ENCODE results near the gene CEP112. TPM values are rescaled to one million over a fixed set of nuclear protein-coding genes. Genes with fewer than 3 reads are reported as not detected.

Gene CEP112
- 1 to 10 TPM; 1.6 to 3.1 TPM for polyA plus RNA-seq

- H3K27me3 ChIP-seq (ENCODE audit: control insufficient read depth in 1 of 2, insufficient read depth in 2 of 2, low read length in 2 of 2), result no peaks in the 10 kb centered on the region
- H3K9me3 ChIP-seq (ENCODE audit: control insufficient read depth in 2 of 2, insufficient read depth in 1 of 2, low read depth in 1 of 2, low read length in 1 of 2), result no peaks in the 10 kb centered on the region
- WGBS, 2 donors, result 0 to 1% methylated on average over 62 to 83 of the region's 83 CpGs
- H3K4me3 ChIP-seq (ENCODE audit: low read depth in 1 of 2, low read length in 2 of 2), result peak within 1 kb of the TSS; percentile 74 to 82
- peak within 1 kb of the TSS; percentile 23 to 77 for H3K27ac ChIP-seq (ENCODE audit: low read depth in 2 of 2, low read length in 1 of 2)
- H3K36me3 ChIP-seq (ENCODE audit: control insufficient read depth in 2 of 2, insufficient read depth in 2 of 2, low read length in 1 of 2), result no peaks in the 10 kb centered on the region
- peaks cover 0 to 4% of the 10 kb centered on the region in 2 donors for H3K4me1 ChIP-seq (ENCODE audit: control insufficient read depth in 2 of 2, insufficient read depth in 2 of 2, low read length in 1 of 2)
Measured at GRCh38 chr17:66191593-66192377, at the start of gene CEP112. Gene CEP112, minus strand, starts transcription at chr17:66192133.

GRCh38 chr17:66240630-66241029 lies 48.7 kb upstream of the CEP112 start:
- H3K4me3 ChIP-seq (ENCODE audit: low read depth in 1 of 2, low read length in 2 of 2), result no peak overlapping the region
- H3K4me1 ChIP-seq (ENCODE audit: control insufficient read depth in 2 of 2, insufficient read depth in 2 of 2, low read length in 1 of 2), result no peaks in the 10 kb centered on the region
- no peaks in the 10 kb centered on the region for H3K9me3 ChIP-seq (ENCODE audit: control insufficient read depth in 2 of 2, insufficient read depth in 1 of 2, low read depth in 1 of 2, low read length in 1 of 2)
- no peaks in the 10 kb centered on the region for H3K36me3 ChIP-seq (ENCODE audit: control insufficient read depth in 2 of 2, insufficient read depth in 2 of 2, low read length in 1 of 2)
- H3K27ac ChIP-seq (ENCODE audit: low read depth in 2 of 2, low read length in 1 of 2), result no peak overlapping the region
- WGBS, 2 donors, result 61 to 68% methylated on average over 3 of the region's 3 CpGs
- H3K27me3 ChIP-seq (ENCODE audit: control insufficient read depth in 1 of 2, insufficient read depth in 2 of 2, low read length in 2 of 2), result no peaks in the 10 kb centered on the region

- H3K27ac ChIP-seq (ENCODE audit: low read depth in 2 of 2, low read length in 1 of 2), result no peak overlapping the region
- H3K36me3 ChIP-seq (ENCODE audit: control insufficient read depth in 2 of 2, insufficient read depth in 2 of 2, low read length in 1 of 2), result no peaks in the 10 kb centered on the region
- no peaks in the 10 kb centered on the region for H3K9me3 ChIP-seq (ENCODE audit: control insufficient read depth in 2 of 2, insufficient read depth in 1 of 2, low read depth in 1 of 2, low read length in 1 of 2)
- no peaks in the 10 kb centered on the region for H3K4me1 ChIP-seq (ENCODE audit: control insufficient read depth in 2 of 2, insufficient read depth in 2 of 2, low read length in 1 of 2)
- no peak overlapping the region for H3K4me3 ChIP-seq (ENCODE audit: low read depth in 1 of 2, low read length in 2 of 2)
- WGBS, 2 donors, result 88 to 90% methylated on average over 6 of the region's 6 CpGs
- H3K27me3 ChIP-seq (ENCODE audit: control insufficient read depth in 1 of 2, insufficient read depth in 2 of 2, low read length in 2 of 2), result no peaks in the 10 kb centered on the region
Measured at GRCh38 chr17:66240013-66240412, 48.1 kb upstream of the CEP112 start.

GRCh38 chr17:66235377-66235994 lies 43.6 kb upstream of the CEP112 start:
- 73 to 94% methylated on average over 3 of the region's 3 CpGs for WGBS, 2 donors
- Histone ChIP-seq H3K9me3 (ENCODE audit: control insufficient read depth in 2 of 2, insufficient read depth in 1 of 2, low read depth in 1 of 2, low read length in 1 of 2) (no peaks in the 10 kb centered on the region), H3K27ac (ENCODE audit: low read depth in 2 of 2, low read length in 1 of 2) (no peak overlapping the region), H3K27me3 (ENCODE audit: control insufficient read depth in 1 of 2, insufficient read depth in 2 of 2, low read length in 2 of 2) (no peaks in the 10 kb centered on the region), H3K36me3 (ENCODE audit: control insufficient read depth in 2 of 2, insufficient read depth in 2 of 2, low read length in 1 of 2) (no peaks in the 10 kb centered on the region), H3K4me1 (ENCODE audit: control insufficient read depth in 2 of 2, insufficient read depth in 2 of 2, low read length in 1 of 2) (no peaks in the 10 kb centered on the region), H3K4me3 (ENCODE audit: low read depth in 1 of 2, low read length in 2 of 2) (no peak overlapping the region)

- no peak overlapping the region for H3K27ac ChIP-seq (ENCODE audit: low read depth in 2 of 2, low read length in 1 of 2)
- H3K9me3 ChIP-seq (ENCODE audit: control insufficient read depth in 2 of 2, insufficient read depth in 1 of 2, low read depth in 1 of 2, low read length in 1 of 2), result no peaks in the 10 kb centered on the region
- H3K4me3 ChIP-seq (ENCODE audit: low read depth in 1 of 2, low read length in 2 of 2), result no peak overlapping the region
- 84 to 88% methylated on average over 3 of the region's 3 CpGs for WGBS, 2 donors
- H3K27me3 ChIP-seq (ENCODE audit: control insufficient read depth in 1 of 2, insufficient read depth in 2 of 2, low read length in 2 of 2), result no peaks in the 10 kb centered on the region
- no peaks in the 10 kb centered on the region for H3K4me1 ChIP-seq (ENCODE audit: control insufficient read depth in 2 of 2, insufficient read depth in 2 of 2, low read length in 1 of 2)
- no peaks in the 10 kb centered on the region for H3K36me3 ChIP-seq (ENCODE audit: control insufficient read depth in 2 of 2, insufficient read depth in 2 of 2, low read length in 1 of 2)
Measured at GRCh38 chr17:66234611-66235010, 42.7 kb upstream of the CEP112 start.

GRCh38 chr17:66233023-66233753 lies 41.3 kb upstream of the CEP112 start:
- 76 to 80% methylated on average over 8 of the region's 8 CpGs for WGBS, 2 donors
- Histone ChIP-seq H3K4me1 (ENCODE audit: control insufficient read depth in 2 of 2, insufficient read depth in 2 of 2, low read length in 1 of 2) (no peaks in the 10 kb centered on the region), H3K27ac (ENCODE audit: low read depth in 2 of 2, low read length in 1 of 2) (no peak overlapping the region), H3K36me3 (ENCODE audit: control insufficient read depth in 2 of 2, insufficient read depth in 2 of 2, low read length in 1 of 2) (no peaks in the 10 kb centered on the region), H3K4me3 (ENCODE audit: low read depth in 1 of 2, low read length in 2 of 2) (no peak overlapping the region), H3K9me3 (ENCODE audit: control insufficient read depth in 2 of 2, insufficient read depth in 1 of 2, low read depth in 1 of 2, low read length in 1 of 2) (no peaks in the 10 kb centered on the region), H3K27me3 (ENCODE audit: control insufficient read depth in 1 of 2, insufficient read depth in 2 of 2, low read length in 2 of 2) (no peaks in the 10 kb centered on the region)

- 80 to 85% methylated on average over 4 of the region's 4 CpGs for WGBS, 2 donors
- Histone ChIP-seq H3K4me3 (ENCODE audit: low read depth in 1 of 2, low read length in 2 of 2) (no peak overlapping the region), H3K9me3 (ENCODE audit: control insufficient read depth in 2 of 2, insufficient read depth in 1 of 2, low read depth in 1 of 2, low read length in 1 of 2) (no peaks in the 10 kb centered on the region), H3K27me3 (ENCODE audit: control insufficient read depth in 1 of 2, insufficient read depth in 2 of 2, low read length in 2 of 2) (no peaks in the 10 kb centered on the region), H3K27ac (ENCODE audit: low read depth in 2 of 2, low read length in 1 of 2) (no peak overlapping the region), H3K4me1 (ENCODE audit: control insufficient read depth in 2 of 2, insufficient read depth in 2 of 2, low read length in 1 of 2) (no peaks in the 10 kb centered on the region), H3K36me3 (ENCODE audit: control insufficient read depth in 2 of 2, insufficient read depth in 2 of 2, low read length in 1 of 2) (no peaks in the 10 kb centered on the region)
Measured at GRCh38 chr17:66230922-66231591, 39.1 kb upstream of the CEP112 start.

GRCh38 chr17:66229783-66230538 lies 38.0 kb upstream of the CEP112 start:
- H3K27ac ChIP-seq (ENCODE audit: low read depth in 2 of 2, low read length in 1 of 2), result no peak overlapping the region
- no peak overlapping the region for H3K4me3 ChIP-seq (ENCODE audit: low read depth in 1 of 2, low read length in 2 of 2)
- no peaks in the 10 kb centered on the region for H3K9me3 ChIP-seq (ENCODE audit: control insufficient read depth in 2 of 2, insufficient read depth in 1 of 2, low read depth in 1 of 2, low read length in 1 of 2)
- H3K36me3 ChIP-seq (ENCODE audit: control insufficient read depth in 2 of 2, insufficient read depth in 2 of 2, low read length in 1 of 2), result no peaks in the 10 kb centered on the region
- no peaks in the 10 kb centered on the region for H3K4me1 ChIP-seq (ENCODE audit: control insufficient read depth in 2 of 2, insufficient read depth in 2 of 2, low read length in 1 of 2)
- H3K27me3 ChIP-seq (ENCODE audit: control insufficient read depth in 1 of 2, insufficient read depth in 2 of 2, low read length in 2 of 2), result no peaks in the 10 kb centered on the region
- WGBS, 2 donors, result 71 to 76% methylated on average over 4 of the region's 4 CpGs
